ENCODE measurements around the gene BICD1. TPM values are rescaled to one million over a fixed set of nuclear protein-coding genes. Genes with fewer than 3 reads are reported as not detected.

Gene BICD1
- total and polyA plus RNA-seq, 12 donors: 2.5 to 14.7 (median 9.2) TPM

DNA sequence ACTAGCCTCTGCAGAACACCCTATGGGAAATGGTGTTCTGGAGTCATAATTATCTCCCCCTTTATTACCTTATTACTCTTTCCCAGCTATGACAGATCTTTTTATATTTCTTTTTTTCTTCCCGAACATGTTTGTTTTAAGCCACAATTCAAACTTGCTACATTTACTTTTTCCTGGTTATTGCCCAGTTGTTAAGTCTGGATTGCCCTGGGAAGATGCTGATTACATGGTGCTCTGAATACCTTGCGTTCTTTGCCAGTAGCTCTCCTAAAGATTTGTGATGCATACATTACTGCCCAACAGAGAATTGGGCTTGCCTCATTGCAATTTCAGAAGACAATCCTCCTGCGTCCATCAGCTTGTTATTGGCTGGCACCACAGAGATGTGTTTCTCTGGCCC is 174.5 kb downstream of the BICD1 start:
- no peaks in the 10 kb centered on the region for H3K9me3 ChIP-seq
- TF ChIP-seq, protein P1, sequence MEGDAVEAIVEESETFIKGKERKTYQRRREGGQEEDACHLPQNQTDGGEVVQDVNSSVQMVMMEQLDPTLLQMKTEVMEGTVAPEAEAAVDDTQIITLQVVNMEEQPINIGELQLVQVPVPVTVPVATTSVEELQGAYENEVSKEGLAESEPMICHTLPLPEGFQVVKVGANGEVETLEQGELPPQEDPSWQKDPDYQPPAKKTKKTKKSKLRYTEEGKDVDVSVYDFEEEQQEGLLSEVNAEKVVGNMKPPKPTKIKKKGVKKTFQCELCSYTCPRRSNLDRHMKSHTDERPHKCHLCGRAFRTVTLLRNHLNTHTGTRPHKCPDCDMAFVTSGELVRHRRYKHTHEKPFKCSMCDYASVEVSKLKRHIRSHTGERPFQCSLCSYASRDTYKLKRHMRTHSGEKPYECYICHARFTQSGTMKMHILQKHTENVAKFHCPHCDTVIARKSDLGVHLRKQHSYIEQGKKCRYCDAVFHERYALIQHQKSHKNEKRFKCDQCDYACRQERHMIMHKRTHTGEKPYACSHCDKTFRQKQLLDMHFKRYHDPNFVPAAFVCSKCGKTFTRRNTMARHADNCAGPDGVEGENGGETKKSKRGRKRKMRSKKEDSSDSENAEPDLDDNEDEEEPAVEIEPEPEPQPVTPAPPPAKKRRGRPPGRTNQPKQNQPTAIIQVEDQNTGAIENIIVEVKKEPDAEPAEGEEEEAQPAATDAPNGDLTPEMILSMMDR (IDR thresholded peaks at IDR 0.05): no peak
- no peaks in the 10 kb centered on the region for H3K36me3 ChIP-seq
- H3K27me3 ChIP-seq: no peaks in the 10 kb centered on the region
- no peak for DNase-seq
- H3K4me1 ChIP-seq: no peaks in the 10 kb centered on the region
- WGBS, 2 donors: 79 to 100% methylated on average over 3 of the region's 3 CpGs
- ATAC-seq: no peak
- no peak overlapping the region for H3K27ac ChIP-seq
- H3K4me3 ChIP-seq: no peak overlapping the region
- intact Hi-C loops (cut with DNase I): no loop called here

DNA sequence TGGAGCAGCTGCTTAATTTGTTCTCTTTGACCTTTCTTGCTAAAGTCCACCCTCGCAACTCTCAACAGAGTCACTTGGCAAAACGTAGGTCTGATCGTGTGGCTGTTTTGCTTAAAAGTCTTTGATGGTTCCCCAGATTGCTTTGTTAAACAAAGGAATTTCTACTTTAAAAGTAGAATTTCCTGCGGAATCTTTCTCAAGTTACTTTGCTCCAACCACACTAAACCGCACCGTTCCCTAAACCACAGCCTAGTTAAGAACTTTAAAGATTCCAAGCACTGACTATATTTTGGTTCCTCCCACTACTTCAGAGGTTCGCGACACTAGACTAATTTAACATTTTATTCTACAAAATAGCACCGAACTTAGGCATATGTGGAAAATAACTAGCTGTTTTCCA is 177.9 kb downstream of the BICD1 start:
- ATAC-seq (no peak), DNase-seq (no peak)
- H3K27me3 ChIP-seq: no peaks in the 10 kb centered on the region
- no peaks in the 10 kb centered on the region for H3K36me3 ChIP-seq
- intact Hi-C loops (cut with DNase I): no loop called here
- TF ChIP-seq, protein P1 (IDR thresholded peaks at IDR 0.05): no peak
- no peak overlapping the region for H3K4me3 ChIP-seq
- no peak overlapping the region for H3K27ac ChIP-seq
- H3K4me1 ChIP-seq: no peaks in the 10 kb centered on the region
- H3K9me3 ChIP-seq: peaks cover 0 to 5% (median 0%) of the 10 kb centered on the region in 11 donors
- WGBS, 2 donors: 86 to 87% methylated on average over 9 of the region's 9 CpGs

DNA sequence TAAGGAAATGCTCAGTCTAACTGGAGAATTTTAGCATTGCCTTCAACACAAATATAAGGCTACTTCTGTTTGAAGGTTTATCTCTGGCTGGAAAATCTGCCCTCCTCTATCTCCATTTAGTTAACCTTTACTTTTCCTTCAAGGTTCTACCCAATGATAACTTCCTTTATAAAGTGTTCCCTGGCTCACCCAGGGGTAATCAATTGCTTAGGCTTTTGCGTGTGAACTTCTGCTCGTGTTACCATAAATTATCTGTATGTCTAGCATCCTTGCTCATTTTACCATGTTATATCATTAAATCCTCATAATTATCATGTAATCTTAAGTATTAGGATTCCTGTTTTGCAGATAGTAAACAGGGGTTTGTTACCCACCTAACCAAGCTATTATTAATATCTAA is 178.4 kb downstream of the BICD1 start:
- no peak for ATAC-seq
- 49 to 72% methylated on average over 2 of the region's 2 CpGs for WGBS, 2 donors
- Histone ChIP-seq H3K9me3 (peaks cover 0 to 5% (median 0%) of the 10 kb centered on the region in 11 donors), H3K4me1 (peaks cover 0 to 1% (median 0%) of the 10 kb centered on the region in 9 donors), H3K36me3 (no peaks in the 10 kb centered on the region), H3K27me3 (no peaks in the 10 kb centered on the region), H3K4me3 (no peak overlapping the region), H3K27ac (no peak overlapping the region)
- TF ChIP-seq, protein P1 (IDR thresholded peaks at IDR 0.05): no peak
- intact Hi-C loops (cut with DNase I): no loop called here
- DNase-seq: no peak

DNA sequence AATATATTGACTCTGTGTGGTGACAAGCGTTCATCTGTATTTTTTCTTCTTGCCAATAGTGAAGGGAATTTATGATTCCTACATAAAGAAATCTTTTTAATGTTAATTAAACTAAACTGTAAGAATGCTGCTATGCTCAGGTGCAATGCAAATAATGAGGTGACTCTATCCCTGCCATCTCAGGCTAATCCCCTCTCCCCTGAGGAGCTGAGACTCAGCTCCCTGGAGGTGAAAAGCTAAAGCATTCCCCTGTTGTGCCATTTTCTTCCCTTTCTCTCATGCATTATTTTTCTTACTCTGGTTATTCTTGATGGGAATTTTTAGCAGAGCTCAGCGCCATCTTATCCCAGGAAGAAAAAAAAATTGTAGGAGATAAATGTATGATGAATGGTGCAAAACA is 178.8 kb downstream of the BICD1 start:
- no peak overlapping the region for H3K4me3 ChIP-seq
- TF ChIP-seq, protein P1 (IDR thresholded peaks at IDR 0.05): no peak
- DNase-seq (no peak), ATAC-seq (no peak)
- intact Hi-C loops (cut with DNase I): no loop called here
- H3K27ac ChIP-seq: no peak overlapping the region
- H3K27me3 ChIP-seq: no peaks in the 10 kb centered on the region
- peaks cover 0 to 4% (median 0%) of the 10 kb centered on the region in 9 donors for H3K4me1 ChIP-seq
- H3K9me3 ChIP-seq: peaks cover 0 to 5% (median 0%) of the 10 kb centered on the region in 11 donors
- WGBS, 2 donors: 73 to 78% methylated on average over 2 of the region's 2 CpGs
- no peaks in the 10 kb centered on the region for H3K36me3 ChIP-seq
